ENCODE measurements around the gene GFPT2.

Gene GFPT2

GRCh38 chr5:180271221-180271620, 81.9 kb downstream of the GFPT2 start:
- no peak for DNase-seq

- no peak for DNase-seq
These were observed 93.9 kb downstream of the GFPT2 start for GRCh38 chr5:180259260-180259611.

- no peak for DNase-seq
These were observed 99.9 kb downstream of the GFPT2 start for GRCh38 chr5:180253036-180253824.

GRCh38 chr5:180251887-180252286, 101.2 kb downstream of the GFPT2 start:
- no peak for DNase-seq

- DNase-seq, result no peak
These were observed 102.0 kb downstream of the GFPT2 start for GRCh38 chr5:180251141-180251540.

Data from activated CD8-positive, alpha-beta memory T cell treated with anti-CD3 and anti-CD28 coated beads, Interleukin-2, amount 50 U/mL, for 48 hours (primary cell).